Activated CD8-positive, alpha-beta memory T cell treated with anti-CD3 and anti-CD28 coated beads, Interleukin-2, amount 50 U/mL, for 24 hours (primary cell): ENCODE data around the gene TPRN.

ENCODE experiments used
- DNase-seq: peaks from one replicate; pipeline ENCODE4 v3.0.0-alpha.2; 2020; ENCODE audit errors: extremely low read depth

The TPRN gene

GRCh38 chr9:137189297-137190295 lies 10.9 kb downstream of the TPRN start:
- no peak for DNase-seq

- peak; percentile 82 for DNase-seq
Observed at GRCh38 chr9:137188490-137189296, 11.8 kb downstream of the TPRN start, which contains the start of the genes ANAPC2 and SSNA1. TSS of gene ANAPC2 (minus strand) at chr9:137188560. CDS start at chr9:137188532, 28 bp downstream. TSS of gene SSNA1 (plus strand) at chr9:137188676. CDS start at chr9:137188727, 51 bp downstream.

- DNase-seq, result no peak
Observed at GRCh38 chr9:137188086-137188489, 12.5 kb downstream of the TPRN start.

- DNase-seq, result no peak
Observed at GRCh38 chr9:137187386-137187785, 13.2 kb downstream of the TPRN start.

- DNase-seq, result no peak
Observed at GRCh38 chr9:137186385-137186784, 14.2 kb downstream of the TPRN start.

GRCh38 chr9:137185921-137186320 lies 14.6 kb downstream of the TPRN start:
- DNase-seq, result no peak

- DNase-seq, result no peak
Observed at GRCh38 chr9:137184881-137185660, 15.5 kb downstream of the TPRN start.

- no peak for DNase-seq
Observed at GRCh38 chr9:137183980-137184595, 16.5 kb downstream of the TPRN start.

GRCh38 chr9:137182836-137183235 lies 17.7 kb downstream of the TPRN start:
- DNase-seq, result no peak

GRCh38 chr9:137181680-137182079 lies 18.9 kb downstream of the TPRN start:
- DNase-seq, result no peak

GRCh38 chr9:137180491-137180890 lies 20.1 kb downstream of the TPRN start:
- DNase-seq, result no peak

- DNase-seq, result no peak
Observed at GRCh38 chr9:137179761-137180160, 20.8 kb downstream of the TPRN start.

GRCh38 chr9:137178939-137179630 lies 21.5 kb downstream of the TPRN start:
- DNase-seq, result no peak

GRCh38 chr9:137178201-137178938 lies 22.2 kb downstream of the TPRN start:
- DNase-seq, result no peak

GRCh38 chr9:137176302-137177182 lies 24.0 kb downstream of the TPRN start:
- no peak for DNase-seq

GRCh38 chr9:137175345-137175961 lies 25.1 kb downstream of the TPRN start:
- no peak for DNase-seq

GRCh38 chr9:137174722-137175293 lies 25.7 kb downstream of the TPRN start:
- DNase-seq, result no peak
